Activated T-helper 1 cell treated with Interleukin-2 at 50 U/mL for 16 hours (primary cell): ENCODE data around the gene SLC24A4.
"Not testable (repeated sequence)": the region's sequence is repeated elsewhere in the genome, so short reads cannot be mapped to it uniquely, and the experiment has no call there.

Experiments
- DNase-seq: peaks from one replicate; pipeline ENCODE4 v3.0.0-alpha.2; 2020; ENCODE audit warnings: low read depth

The SLC24A4 gene

GRCh38 chr14:92523752-92524151, 200.8 kb downstream of the SLC24A4 start:
- no peak for DNase-seq

- no peak for DNase-seq
Observed at GRCh38 chr14:92524602-92525185, 201.7 kb downstream of the SLC24A4 start.

- no peak for DNase-seq
Observed at GRCh38 chr14:92525322-92526095, 202.5 kb downstream of the SLC24A4 start.

GRCh38 chr14:92527721-92528120, 204.8 kb downstream of the SLC24A4 start:
- DNase-seq, result no peak

GRCh38 chr14:92528486-92529100, 205.6 kb downstream of the SLC24A4 start:
- DNase-seq, result no peak

- DNase-seq, result no peak
Observed at GRCh38 chr14:92529903-92530302, 206.9 kb downstream of the SLC24A4 start.

- DNase-seq, result no peak
Observed at GRCh38 chr14:92531106-92531873, 208.3 kb downstream of the SLC24A4 start.

GRCh38 chr14:92532490-92533163, 209.7 kb downstream of the SLC24A4 start:
- DNase-seq, result no peak

GRCh38 chr14:92534932-92535643, 212.1 kb downstream of the SLC24A4 start:
- DNase-seq, result no peak

- DNase-seq, result not testable (repeated sequence)
Observed at GRCh38 chr14:92536231-92536630, 213.3 kb downstream of the SLC24A4 start.

- no peak for DNase-seq
Observed at GRCh38 chr14:92538412-92538985, 215.5 kb downstream of the SLC24A4 start.

- DNase-seq, result no peak
Observed at GRCh38 chr14:92539419-92539818, 216.5 kb downstream of the SLC24A4 start.

GRCh38 chr14:92539875-92540274, 216.9 kb downstream of the SLC24A4 start:
- DNase-seq, result no peak

GRCh38 chr14:92540472-92541048, 217.6 kb downstream of the SLC24A4 start:
- no peak for DNase-seq

GRCh38 chr14:92542766-92543554, 220.0 kb downstream of the SLC24A4 start:
- DNase-seq, result no peak

GRCh38 chr14:92544051-92544720, 221.2 kb downstream of the SLC24A4 start:
- DNase-seq, result no peak

GRCh38 chr14:92546347-92547053, 223.5 kb downstream of the SLC24A4 start:
- no peak for DNase-seq

GRCh38 chr14:92549105-92549858, 226.3 kb downstream of the SLC24A4 start:
- DNase-seq, result no peak
